IgD-negative memory B cell (primary cell): Measurements from ENCODE around the gene ASCL3. TPM values are rescaled to one million over a fixed set of nuclear protein-coding genes. Genes with fewer than 3 reads are reported as not detected.
A peak's percentile ranks its signal among the peaks of the same experiment; 100 is the strongest.
"Not testable (repeated sequence)": the region's sequence is repeated elsewhere in the genome, so short reads cannot be mapped to it uniquely, and the experiment has no call there.

Source experiments
- H3K27ac Mint-ChIP-seq, 3 donors: one replicate each; pipeline ENCODE4 v1.8.0; 2020 to 2022; ENCODE audit warnings: mild to moderate bottlenecking in 3 of 3, mixed read lengths in 3 of 3, moderate library complexity in 1 of 3
- H3K27me3 Mint-ChIP-seq: one replicate; pipeline ENCODE4 v1.8.0; 2021; ENCODE audit warnings: mixed read lengths
- H3K36me3 Mint-ChIP-seq: one replicate; pipeline ENCODE4 v1.8.0; 2020; ENCODE audit warnings: mild to moderate bottlenecking, mixed read lengths
- H3K4me1 Mint-ChIP-seq, 3 donors: one replicate each; pipeline ENCODE4 v1.8.0; 2020 to 2022; ENCODE audit warnings: mixed read lengths in 3 of 3, mild to moderate bottlenecking in 1 of 3
- H3K4me3 Mint-ChIP-seq, 4 donors: one replicate each; pipeline ENCODE4 v1.8.0; 2020 to 2022; ENCODE audit warnings: mild to moderate bottlenecking in 4 of 4, mixed read lengths in 4 of 4, moderate library complexity in 3 of 4
- H3K9me3 Mint-ChIP-seq, 3 donors: one replicate each; pipeline ENCODE4 v1.8.0; 2020 to 2021; ENCODE audit warnings: mixed read lengths in 3 of 3, mild to moderate bottlenecking in 1 of 3
- polyA plus RNA-seq: library from polyadenylated mRNA; unstranded; fragments of 300-500 nt; fragmentation: Illumina TruSeq; gene quantifications from one replicate; pipeline ENCODE4 v1.2.3, GENCODE V29; 2021

Gene ASCL3
- polyA plus RNA-seq, 1 donor from 2014 or later: not detected

- Mint-ChIP-seq H3K4me3 (peak overlapping the region; percentile 93 to 100 (median 97)), H3K4me1 (peaks cover 26 to 33% (median 28%) of the 10 kb centered on the region in 3 donors), H3K36me3 (no peaks in the 10 kb centered on the region), H3K27ac (peak overlapping the region; percentile 96 to 99 (median 98)), H3K9me3 (no peaks in the 10 kb centered on the region), H3K27me3 (no peaks in the 10 kb centered on the region)
Measured at GRCh38 chr11:8963569-8964323, 20.9 kb upstream of the ASCL3 start.

DNA sequence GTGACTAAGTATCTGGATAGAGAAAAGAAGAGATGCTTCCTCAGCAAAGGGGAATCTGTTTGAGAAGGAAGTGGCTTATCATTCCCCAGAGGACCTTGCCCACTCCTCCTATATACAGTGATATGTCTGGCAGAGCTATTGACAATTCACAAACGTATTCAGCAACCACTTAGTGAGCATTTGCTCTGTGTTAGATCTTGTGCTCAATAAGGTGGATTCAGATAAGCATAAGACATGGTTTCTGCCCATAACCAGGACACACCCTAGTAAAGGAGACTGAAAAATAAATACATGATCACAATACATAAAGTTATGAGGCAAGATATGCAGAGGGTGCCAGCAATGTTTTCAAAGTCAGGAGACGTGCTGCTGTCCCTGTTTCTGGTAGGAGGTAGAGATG is 20.0 kb upstream of the ASCL3 start:
- peak overlapping the region in 2 of 3 donors; percentile 98 to 99 for H3K27ac Mint-ChIP-seq
- peaks cover 26 to 33% (median 26%) of the 10 kb centered on the region in 3 donors for H3K4me1 Mint-ChIP-seq
- H3K4me3 Mint-ChIP-seq: peak overlapping the region; percentile 61 to 100 (median 79)
- no peaks in the 10 kb centered on the region for H3K9me3 Mint-ChIP-seq
- H3K27me3 Mint-ChIP-seq: no peaks in the 10 kb centered on the region
- no peaks in the 10 kb centered on the region for H3K36me3 Mint-ChIP-seq

DNA sequence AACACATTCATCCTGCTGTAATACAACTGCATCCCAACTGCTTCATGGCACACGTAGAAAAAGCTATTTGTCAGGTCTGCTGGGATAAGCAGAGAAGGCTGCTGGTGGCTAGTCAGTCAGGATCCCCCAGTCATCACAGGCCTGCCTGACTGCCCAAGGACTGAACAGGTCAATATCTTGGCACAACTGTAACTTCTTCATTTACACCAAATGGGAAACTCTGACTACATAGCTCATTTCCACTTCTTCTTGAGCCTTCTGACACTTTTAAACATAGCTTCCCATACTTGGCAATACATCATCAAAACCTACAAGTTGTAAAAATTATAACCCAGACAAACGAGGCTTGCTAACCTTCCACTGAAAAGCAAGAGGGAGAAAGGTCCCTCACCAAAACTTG is 18.6 kb upstream of the ASCL3 start:
- peaks cover 27 to 37% (median 30%) of the 10 kb centered on the region in 3 donors for H3K4me1 Mint-ChIP-seq
- H3K27ac Mint-ChIP-seq: no peak overlapping the region
- H3K4me3 Mint-ChIP-seq: peak overlapping the region in 1 of 4 donors; percentile 100

DNA sequence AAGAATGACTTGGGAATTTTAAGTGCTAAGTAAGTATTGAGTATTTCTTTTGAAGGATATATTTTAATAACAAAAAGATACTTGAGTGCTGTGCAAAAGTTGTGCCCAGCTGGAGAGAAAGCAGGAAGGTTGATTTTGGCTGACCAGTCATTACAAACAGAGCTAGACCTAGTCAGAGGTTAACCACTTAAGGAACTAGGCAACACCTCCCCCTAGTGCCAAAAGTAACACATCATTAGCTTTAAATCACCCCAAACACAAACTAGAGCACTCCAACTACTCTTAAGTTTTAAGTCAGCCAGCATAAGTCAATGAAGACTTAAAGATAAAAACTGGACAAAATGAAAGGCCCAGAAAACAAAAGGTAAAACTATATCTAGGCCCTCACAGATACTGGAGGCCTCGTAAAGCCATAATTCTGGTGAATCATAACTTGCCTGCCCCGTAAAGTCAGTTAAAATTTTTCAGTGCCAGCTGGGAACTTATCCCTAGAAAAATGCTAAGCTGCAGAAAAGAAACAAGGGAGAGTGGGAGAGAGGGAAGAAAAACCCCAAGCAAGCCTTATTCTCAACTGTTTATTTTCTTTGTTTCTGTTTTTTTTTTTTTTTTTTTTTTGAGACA is 16.8 kb upstream of the ASCL3 start:
- Mint-ChIP-seq H3K36me3 (peaks cover 5% of the 10 kb centered on the region), H3K4me3 (peak overlapping the region in 1 of 4 donors; percentile 49), H3K4me1 (peaks cover 21 to 30% (median 29%) of the 10 kb centered on the region in 3 donors), H3K27me3 (no peaks in the 10 kb centered on the region), H3K9me3 (no peaks in the 10 kb centered on the region), H3K27ac (peak overlapping the region in 2 of 3 donors; percentile 4 to 39)

More for the DNA sequence above, 18.6 kb upstream of the ASCL3 start:
- Mint-ChIP-seq H3K9me3 (no peaks in the 10 kb centered on the region), H3K36me3 (peaks cover 5% of the 10 kb centered on the region), H3K27me3 (no peaks in the 10 kb centered on the region)

DNA sequence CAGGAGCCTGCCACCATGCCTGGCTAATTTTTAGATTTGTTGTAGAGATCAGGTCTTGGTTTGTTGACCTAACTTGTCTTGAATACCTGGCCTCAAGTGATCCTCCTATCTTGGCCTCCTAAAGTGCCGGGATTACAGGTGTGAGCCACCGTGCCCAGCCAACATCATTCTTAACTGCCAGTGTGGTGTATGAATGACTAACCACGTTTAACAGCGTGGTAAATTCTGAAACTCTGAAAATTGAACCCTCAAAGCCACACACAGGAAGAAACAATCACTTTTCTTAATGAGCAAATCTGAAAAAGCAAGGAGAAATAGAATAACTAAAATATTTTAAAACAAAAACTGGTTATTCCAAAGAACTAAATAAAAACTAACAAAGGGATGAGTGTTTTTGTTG is 14.0 kb upstream of the ASCL3 start:
- H3K4me3 Mint-ChIP-seq: no peak overlapping the region
- H3K27ac Mint-ChIP-seq: no peak overlapping the region
- peaks cover 9 to 19% (median 18%) of the 10 kb centered on the region in 3 donors for H3K4me1 Mint-ChIP-seq
- peaks cover 9% of the 10 kb centered on the region for H3K36me3 Mint-ChIP-seq
- no peaks in the 10 kb centered on the region for H3K27me3 Mint-ChIP-seq
- no peaks in the 10 kb centered on the region for H3K9me3 Mint-ChIP-seq

GRCh38 chr11:8948886-8949285 is 6.1 kb upstream of the ASCL3 start:
- H3K4me1 Mint-ChIP-seq: peaks cover 0 to 4% (median 1%) of the 10 kb centered on the region in 3 donors
- H3K27me3 Mint-ChIP-seq: no peaks in the 10 kb centered on the region
- no peak overlapping the region for H3K4me3 Mint-ChIP-seq
- H3K27ac Mint-ChIP-seq: no peak overlapping the region
- peaks cover 18% of the 10 kb centered on the region for H3K36me3 Mint-ChIP-seq
- H3K9me3 Mint-ChIP-seq: no peaks in the 10 kb centered on the region

DNA sequence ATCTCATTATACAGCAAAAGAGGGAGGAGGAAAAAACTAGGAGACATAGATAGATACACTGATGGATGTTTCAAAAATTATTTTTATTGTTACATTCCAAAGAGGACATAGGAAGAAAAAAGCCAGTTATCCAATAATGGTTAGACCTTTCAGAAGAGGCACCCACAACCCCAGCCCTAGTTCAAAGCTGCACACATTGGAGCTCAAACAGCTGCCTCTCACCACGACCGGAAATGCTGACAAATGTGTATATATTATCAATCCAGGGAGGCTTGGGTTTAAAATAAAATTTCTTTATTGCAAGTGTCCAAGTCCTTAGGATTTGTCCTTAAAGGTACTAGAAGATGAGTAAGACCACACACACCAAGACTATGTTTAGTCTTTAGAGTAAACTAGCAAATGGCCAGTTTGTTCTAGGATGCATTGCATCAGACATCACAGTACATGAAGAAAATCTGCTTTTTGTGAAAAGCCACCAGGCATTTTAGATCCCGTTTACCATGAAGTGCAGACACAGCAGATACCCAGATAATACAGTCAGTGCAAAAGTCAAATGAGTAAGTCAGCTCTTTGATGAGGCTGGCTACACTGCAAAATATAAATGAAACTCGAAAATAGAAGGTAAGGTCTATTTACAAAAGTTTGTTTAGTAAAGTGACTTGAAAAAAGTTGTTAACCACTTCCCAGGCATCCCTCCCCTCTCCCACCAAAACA is 4.6 kb upstream of the ASCL3 start:
- no peaks in the 10 kb centered on the region for H3K27me3 Mint-ChIP-seq
- H3K27ac Mint-ChIP-seq: no peak overlapping the region
- H3K36me3 Mint-ChIP-seq: peaks cover 15% of the 10 kb centered on the region
- H3K9me3 Mint-ChIP-seq: no peaks in the 10 kb centered on the region
- H3K4me3 Mint-ChIP-seq: no peak overlapping the region
- peaks cover 0 to 1% (median 0%) of the 10 kb centered on the region in 3 donors for H3K4me1 Mint-ChIP-seq

- no peaks in the 10 kb centered on the region for H3K27me3 Mint-ChIP-seq
- no peaks in the 10 kb centered on the region for H3K9me3 Mint-ChIP-seq
- H3K4me1 Mint-ChIP-seq: peaks cover 0 to 6% (median 4%) of the 10 kb centered on the region in 3 donors
- H3K4me3 Mint-ChIP-seq: no peak overlapping the region
- no peak overlapping the region for H3K27ac Mint-ChIP-seq
- H3K36me3 Mint-ChIP-seq: peaks cover 3% of the 10 kb centered on the region
Measured at GRCh38 chr11:8941341-8942103, 1.3 kb downstream of the ASCL3 start.

DNA sequence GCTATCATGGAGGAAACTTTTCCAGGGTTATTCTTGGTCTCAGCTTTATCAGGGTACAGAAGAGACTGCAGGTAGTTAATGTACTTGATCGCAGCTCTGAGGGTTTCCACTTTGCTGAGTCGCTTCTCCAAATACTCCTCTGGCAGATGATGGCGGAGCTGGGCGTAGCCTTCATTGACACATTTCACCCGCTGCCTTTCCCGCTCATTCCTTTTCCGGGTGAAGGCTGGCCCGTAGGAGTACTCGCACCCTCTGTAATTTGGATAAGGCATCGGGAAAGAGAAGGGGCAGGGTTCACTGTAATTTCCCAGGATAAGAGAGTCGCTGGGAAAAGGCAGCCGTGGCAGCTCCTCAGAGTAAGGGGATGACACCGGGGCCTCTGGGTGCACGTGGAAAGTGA is 5.2 kb downstream of the ASCL3 start:
- Mint-ChIP-seq H3K4me1 (peaks cover 0 to 6% (median 4%) of the 10 kb centered on the region in 3 donors), H3K36me3 (no peaks in the 10 kb centered on the region), H3K4me3 (no peak overlapping the region), H3K27ac (no peak overlapping the region), H3K9me3 (no peaks in the 10 kb centered on the region), H3K27me3 (no peaks in the 10 kb centered on the region)

DNA sequence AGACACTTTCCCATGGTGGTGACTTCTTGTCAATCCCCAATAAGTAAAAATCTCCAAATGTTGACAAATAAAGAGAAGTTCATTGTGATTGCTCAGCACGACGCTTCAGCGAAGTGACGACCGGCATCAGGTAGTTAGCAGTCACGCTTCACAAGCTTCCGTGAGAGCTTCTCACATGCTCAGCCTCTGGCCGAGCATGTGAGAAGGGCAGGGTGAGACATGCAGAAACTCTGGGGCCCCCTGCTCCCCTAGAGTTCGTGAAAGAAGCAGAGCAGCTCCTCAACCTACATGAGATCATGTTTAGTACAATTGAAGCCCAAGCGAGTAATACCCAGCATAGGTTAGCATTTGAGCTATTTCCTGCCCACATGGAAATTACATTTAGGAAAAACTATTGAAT is 5.7 kb downstream of the ASCL3 start:
- Mint-ChIP-seq H3K4me1 (peaks cover 0 to 6% (median 4%) of the 10 kb centered on the region in 3 donors), H3K36me3 (no peaks in the 10 kb centered on the region), H3K4me3 (peak overlapping the region in 3 of 4 donors; percentile 1 to 90 (median 42)), H3K9me3 (no peaks in the 10 kb centered on the region), H3K27ac (no peak overlapping the region), H3K27me3 (no peaks in the 10 kb centered on the region)

- H3K36me3 Mint-ChIP-seq, H3K9me3 Mint-ChIP-seq, H3K4me1 Mint-ChIP-seq, H3K4me3 Mint-ChIP-seq, H3K27ac Mint-ChIP-seq, H3K27me3 Mint-ChIP-seq: not testable (repeated sequence)
Measured at GRCh38 chr11:8935789-8936188, 7.0 kb downstream of the ASCL3 start.

DNA sequence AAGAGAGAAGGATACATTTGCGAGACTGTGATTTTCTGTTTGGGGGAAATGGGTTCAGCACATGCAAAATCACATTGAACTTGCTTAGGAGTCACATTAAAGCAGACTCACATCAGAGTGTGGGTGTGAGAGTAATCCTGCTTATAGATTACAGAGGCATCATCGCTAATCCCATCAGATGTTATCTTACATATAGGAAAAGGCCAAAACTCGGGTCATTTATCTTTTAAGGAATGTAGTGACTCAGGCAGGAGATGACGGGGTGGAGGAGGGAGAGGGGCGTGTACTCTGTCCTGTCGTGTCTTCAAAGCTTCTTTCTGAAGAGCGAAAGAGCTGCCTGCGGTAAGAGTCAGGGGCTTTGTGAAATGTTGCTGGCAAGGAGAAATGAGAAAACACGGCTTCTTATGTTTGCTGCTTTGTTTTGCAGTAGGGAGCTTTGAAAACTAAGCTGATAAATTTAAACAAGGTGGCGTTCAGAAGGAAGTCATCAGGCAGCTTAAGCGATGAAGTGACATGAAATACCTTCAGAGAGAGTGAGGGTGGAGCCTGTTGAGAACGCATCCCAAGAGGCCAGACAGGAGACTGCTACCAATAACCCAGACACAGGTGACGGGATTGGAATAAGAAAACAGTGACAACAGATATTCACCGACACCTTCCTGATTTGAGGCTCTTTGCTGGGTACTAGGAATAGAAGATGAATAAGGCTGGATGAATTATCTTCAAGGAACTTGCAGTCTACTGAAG is 7.9 kb downstream of the ASCL3 start:
- Mint-ChIP-seq H3K36me3 (no peaks in the 10 kb centered on the region), H3K4me3 (no peak overlapping the region), H3K9me3 (no peaks in the 10 kb centered on the region), H3K4me1 (peaks cover 0 to 6% (median 4%) of the 10 kb centered on the region in 3 donors), H3K27ac (no peak overlapping the region), H3K27me3 (no peaks in the 10 kb centered on the region)

DNA sequence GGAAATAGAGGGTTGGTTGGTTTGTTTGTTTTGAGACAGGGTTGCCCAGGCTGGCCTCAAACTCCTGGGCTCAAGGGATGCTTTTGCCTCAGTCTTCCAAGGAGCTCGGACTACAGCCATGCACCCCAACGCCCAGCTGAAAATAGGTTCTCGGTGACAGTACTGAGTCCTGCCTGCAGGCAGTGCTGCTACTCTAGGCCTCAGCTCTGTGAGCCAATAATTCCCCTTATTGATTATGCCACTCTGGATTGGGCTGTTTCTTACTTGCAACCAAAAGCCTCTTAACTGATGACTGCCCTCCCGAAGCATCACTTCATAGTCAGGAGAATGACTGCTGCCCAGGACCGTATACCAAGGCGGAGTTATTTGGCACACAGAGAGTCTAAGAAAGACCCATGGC is 8.9 kb downstream of the ASCL3 start:
- Mint-ChIP-seq H3K36me3 (no peaks in the 10 kb centered on the region), H3K4me1 (peaks cover 0 to 6% (median 4%) of the 10 kb centered on the region in 3 donors), H3K9me3 (no peaks in the 10 kb centered on the region), H3K4me3 (no peak overlapping the region), H3K27ac (no peak overlapping the region), H3K27me3 (no peaks in the 10 kb centered on the region)

GRCh38 chr11:8932564-8933180 is 10.1 kb downstream of the ASCL3 start, which contains the start of gene C11orf16:
Gene C11orf16, minus strand, starts transcription at chr11:8932947. Its CDS starts 639 bp downstream, at chr11:8932308.
- Mint-ChIP-seq H3K27ac (no peak within 1 kb of the TSS), H3K4me1 (peaks cover 0 to 6% (median 4%) of the 10 kb centered on the region in 3 donors), H3K27me3 (no peaks in the 10 kb centered on the region), H3K36me3 (no peaks in the 10 kb centered on the region), H3K9me3 (no peaks in the 10 kb centered on the region), H3K4me3 (no peak within 1 kb of the TSS)
